Activated CD8-positive, alpha-beta memory T cell treated with anti-CD3 and anti-CD28 coated beads for 24 hours (primary cell): ENCODE data around the gene KDELR3.
"Not testable (repeated sequence)": the region's sequence is repeated elsewhere in the genome, so short reads cannot be mapped to it uniquely, and the experiment has no call there.

Experiments
- DNase-seq: peaks from one replicate; pipeline ENCODE4 v3.0.0-alpha.2; 2020

Gene KDELR3

DNA sequence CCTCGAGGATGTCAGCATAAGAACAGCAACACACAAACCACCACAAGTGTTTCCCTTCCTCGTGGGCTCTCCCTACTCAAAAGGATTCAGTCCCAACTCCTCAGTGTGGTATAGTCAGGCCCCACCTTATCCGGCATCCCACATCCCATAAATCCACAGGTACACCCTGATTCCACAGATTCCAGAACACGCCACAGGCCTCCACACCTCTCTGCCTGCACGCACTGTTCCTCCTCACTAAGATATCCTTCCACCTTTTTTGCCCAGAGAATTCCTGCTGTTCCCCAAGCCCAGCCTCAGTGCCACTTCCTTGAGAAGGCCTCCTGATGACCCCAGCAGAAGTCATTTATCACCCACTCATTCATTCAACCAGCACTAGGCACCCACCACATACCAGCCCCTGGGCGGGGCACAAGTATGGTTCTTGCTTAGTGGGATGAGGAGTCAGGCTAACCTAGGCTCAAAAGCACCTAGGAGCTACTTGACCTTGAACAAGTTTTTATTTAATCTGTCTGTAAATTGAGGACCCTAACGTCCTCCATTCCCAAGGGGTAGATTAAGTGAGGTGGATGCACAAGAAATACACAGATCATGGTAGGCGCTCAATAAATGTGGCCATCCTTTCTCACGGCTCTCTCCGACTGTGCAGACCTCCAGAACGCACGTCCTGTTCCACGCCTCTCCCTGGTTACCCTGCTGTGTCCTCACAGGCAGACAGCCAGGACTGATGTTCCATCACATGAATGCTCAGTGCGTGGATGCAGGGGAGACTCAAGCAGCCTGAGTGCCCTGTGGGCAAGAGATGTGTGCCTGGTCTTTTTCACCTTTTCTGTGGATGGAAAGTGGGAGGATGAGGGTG, 10.8 kb upstream of the KDELR3 start:
- no peak for DNase-seq

DNA sequence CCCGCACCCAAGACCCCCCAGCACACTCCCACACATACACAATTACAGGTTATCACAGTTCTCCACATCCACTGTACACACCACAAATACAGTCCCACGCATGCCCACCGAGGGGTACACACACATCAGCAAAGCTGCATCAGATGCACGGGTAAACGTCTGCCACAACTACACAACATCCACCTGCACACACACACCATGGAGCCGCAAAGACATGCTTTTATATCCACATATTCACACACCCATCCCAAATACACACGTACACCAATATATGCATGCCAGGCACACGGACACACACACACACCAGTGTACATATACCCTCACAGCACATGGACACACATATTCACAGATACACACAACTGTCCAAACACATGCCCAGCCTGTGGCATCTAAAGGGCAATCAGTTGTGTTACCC, 7.5 kb upstream of the KDELR3 start:
- no peak for DNase-seq

DNA sequence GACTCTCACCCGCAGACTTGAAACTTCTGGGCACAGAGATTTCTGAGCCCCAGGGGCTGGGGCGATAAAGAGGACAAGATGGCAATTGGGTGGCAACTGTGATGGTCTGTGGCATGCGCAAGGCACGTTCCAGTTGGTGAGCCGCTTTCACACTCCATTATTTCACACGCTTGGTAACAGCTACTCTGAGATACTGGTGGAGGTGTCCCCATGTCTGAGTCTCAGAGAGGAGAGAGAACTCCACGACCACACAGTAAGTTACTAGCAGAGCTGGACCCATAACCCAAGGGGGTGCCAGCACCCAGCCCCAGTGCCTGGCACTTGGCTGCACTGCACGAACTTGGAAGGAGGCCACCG, 6.9 kb upstream of the KDELR3 start:
- no peak for DNase-seq

DNA sequence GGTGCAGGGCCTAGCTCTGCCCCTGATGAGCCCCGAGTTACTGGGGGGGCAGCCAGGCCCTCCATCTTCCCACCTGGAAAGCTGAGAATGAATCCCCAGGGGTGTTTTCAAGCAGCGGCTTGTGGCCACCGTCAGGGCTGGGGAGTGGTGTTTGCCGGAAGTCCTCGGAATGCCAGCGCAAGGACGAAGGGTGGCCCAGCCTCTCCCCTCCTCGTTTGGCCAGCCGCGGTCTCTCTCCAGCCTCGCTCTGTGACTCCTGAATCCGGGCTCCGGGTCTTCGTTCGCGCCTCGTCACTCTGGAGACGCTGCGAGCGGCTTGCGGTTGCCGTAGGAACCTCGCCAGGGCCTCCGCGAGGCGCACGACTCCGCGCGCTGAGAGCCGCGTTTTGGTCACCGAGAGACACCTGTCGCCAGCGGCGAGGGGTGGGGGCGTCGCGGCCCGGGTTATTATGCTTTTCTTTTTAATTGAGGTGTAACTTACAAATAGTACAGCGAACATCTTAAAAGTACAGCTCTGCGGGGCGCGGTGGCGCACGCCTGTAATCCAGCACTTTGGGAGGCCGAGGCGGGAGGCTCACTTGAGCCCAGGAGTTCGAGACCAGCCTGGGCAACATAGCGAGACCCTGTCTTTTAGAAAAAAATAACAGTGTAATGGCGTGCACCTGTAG, 6.3 kb upstream of the KDELR3 start:
- peak; percentile 78 for DNase-seq

DNA sequence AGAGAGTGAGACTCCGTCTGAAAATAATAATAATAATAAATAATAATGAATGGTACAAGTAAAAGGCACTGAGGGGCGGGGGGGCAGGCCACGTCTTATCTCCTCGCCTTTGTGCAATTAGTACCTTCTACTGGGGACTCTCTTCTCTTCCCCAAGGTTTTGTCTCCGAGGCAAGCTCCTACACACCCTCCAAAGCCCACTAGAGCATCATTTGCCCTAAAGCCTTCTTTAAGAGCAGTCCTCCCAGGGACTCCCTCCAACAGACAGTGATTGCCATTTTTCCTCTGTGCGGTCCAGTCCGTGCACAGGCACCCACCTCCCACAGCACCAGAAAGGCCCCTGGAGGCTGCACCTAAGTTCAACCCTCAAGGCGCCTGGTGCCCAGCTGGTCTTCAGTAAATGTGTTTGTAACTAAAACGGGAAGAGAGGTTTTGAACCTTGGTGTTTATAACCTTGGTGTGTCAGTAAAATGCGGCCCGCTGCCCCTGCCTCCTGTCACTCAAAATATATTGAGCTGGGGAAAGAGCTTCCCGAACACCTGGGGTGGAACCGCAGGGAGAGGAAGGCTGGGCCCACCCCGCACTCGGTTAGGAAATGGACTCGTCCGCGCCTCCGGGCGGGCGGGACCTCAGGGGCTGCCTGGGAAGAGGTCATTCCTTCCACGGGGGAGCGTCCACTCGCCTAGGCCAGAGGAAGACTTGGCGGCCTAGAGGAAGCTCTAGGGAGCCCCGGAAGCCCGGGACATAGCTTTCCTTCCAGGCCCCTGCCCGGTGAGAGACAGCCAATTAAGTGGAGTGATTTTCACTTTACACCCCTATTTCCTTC, 4.7 kb upstream of the KDELR3 start:
- no peak for DNase-seq

DNA sequence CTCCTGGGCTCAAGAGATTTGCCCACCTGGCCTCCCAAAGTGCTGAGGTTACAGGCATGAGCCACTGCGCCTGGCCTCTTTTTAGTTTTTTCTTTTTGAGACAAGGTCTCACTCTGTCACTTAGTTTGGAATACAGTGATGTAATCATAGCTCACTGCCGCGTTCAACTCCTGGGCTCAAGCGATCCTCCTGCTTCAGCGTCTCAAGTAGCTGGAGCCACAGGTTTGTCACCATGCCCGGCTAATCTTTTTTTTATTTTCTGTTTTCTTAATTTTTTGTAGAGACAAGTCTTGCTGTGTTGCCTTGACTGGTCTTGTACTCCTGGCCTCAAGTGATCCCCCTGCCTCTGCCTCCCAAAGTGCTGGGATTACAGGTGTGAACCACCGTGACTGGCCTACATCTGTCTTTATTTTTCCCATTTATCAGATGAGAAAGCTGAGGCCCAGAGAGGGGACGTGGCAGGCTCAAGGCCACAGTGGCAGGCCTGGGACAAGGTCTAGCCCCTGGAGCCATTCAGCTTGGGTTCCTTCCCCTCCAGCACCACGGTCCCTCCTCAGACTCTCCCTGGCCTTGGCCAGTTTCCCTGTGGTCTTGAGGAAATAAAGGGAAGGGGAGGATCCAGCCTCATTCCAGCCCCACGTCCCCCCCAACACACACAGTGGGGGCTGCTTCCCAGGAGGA, 2.8 kb upstream of the KDELR3 start:
- DNase-seq: no peak

DNA sequence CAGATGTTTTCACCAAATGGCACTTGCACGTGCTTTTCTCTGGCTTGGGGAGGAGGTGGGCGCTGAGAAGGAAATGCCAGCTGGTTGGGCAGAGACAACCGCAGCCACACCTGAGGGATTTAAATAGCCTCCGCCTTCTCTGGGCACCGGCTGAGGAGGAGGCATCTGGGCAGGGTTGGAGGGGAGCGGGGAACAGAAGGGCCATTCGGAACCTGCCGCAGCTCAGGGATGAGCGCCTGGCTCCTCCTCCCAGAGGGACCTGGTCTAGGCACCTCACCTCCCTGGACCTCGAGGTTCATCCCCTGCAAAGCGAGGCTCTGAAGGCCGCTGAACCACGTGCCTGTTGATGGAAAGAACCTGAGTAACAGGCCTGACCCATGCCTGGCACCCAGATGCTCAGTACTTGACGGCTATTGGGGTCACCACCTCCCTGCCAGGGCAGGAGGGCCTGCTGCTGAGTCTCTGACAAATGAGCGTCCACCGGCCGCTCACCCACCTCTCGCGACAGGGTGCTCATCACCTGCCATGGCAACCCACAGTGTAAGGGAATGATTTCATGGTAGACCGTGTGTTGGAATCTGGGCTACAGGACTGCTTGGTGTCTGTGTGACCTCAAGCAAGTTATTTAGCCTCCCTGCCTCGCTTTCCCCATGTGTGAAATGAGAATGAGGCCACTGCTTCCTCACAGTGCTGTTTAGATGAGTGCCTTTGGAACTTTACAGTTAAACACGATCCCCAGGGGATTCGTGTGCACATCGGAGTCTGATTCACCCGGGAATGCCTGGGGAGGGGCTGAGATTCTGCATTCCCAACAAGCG, 2.0 kb upstream of the KDELR3 start:
- no peak for DNase-seq

DNA sequence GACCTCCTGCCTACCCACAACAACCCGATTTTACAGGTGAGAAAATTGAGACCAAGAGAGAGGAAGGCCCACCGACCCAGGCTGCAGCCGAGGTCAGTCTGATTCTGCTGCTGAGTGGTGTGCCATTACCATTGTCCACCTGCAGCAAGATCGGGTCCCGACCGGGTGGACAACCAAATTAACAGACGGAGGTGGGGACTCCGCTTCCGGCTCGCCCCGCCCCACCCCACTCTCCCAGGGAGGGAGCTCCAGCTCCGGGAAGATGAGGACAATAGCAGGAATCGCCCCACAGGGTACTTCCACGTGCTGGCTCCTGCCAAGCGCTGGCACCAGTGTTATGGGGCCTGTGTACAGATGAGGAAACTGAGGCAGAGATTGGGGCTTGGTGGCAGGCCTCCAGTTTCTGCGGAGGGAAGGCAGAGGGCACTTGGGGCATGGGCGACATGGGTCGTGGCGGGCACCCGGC, 425 bp upstream of the KDELR3 start:
- no peak for DNase-seq

DNA sequence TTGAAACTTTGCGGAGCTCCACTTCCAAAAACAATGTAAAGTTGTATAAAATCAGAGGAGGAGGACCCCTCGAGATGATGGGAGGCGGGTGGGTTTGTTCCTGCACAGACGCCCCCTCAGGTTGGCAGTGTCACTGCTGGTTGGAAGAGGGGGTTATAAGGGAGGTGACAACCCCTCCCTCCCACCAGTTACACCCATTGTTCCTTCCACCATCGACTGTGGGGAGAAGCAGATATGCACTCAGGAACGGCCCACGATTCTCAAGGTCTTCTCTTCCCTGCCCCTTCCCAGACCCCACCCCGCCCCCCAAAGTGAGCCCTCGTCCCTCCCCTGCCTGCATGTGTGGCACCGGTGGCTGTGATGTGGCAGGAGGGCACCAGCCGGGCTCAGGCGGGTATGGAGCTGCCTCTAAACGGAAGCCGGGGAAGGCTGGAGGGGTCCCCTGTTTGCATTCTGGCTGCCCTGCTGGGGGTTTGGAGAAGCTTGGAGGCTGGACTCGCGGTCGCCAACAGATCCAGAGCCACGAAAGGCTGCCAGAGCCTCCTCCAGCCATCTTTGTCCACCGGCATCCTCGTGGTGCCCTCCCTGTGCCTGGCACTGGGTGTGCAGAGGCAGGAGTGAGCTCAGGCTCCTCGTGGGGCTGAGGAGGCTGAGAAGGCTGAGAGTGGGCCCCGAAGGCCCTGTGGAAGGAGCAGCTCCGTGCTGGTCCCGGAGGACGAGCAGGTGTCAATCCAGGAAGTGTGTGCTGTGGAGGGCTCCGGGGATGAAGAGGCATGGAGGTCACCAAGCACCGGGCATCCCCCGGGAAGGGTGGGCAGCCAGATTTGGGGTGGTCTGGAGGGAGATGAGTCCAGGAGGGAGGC, 778 bp downstream of the KDELR3 start:
- no peak for DNase-seq

DNA sequence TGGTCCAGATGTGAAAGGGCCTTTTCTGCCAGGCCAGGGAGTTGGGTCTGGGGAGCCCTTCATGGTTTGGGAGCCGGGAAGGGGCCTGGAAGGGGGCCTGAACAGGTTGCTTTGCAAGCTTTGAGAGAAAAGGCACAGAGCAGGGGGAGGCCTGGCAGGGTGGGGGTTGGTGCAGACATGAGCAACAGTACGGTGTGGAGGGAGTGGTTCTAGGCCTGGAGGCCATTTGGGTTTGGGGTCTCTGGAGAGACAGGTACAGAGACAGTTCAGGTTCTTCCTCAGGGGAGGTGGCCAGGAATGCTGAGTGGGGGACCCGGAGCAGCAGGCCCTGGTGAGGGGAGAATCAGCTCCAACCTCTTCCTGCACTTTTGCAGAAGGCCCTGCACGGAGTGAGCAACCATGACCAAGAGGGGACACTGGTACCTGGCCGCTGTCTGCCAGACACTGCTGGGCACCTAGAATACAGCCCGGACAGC, 1.4 kb downstream of the KDELR3 start:
- DNase-seq: no peak

DNA sequence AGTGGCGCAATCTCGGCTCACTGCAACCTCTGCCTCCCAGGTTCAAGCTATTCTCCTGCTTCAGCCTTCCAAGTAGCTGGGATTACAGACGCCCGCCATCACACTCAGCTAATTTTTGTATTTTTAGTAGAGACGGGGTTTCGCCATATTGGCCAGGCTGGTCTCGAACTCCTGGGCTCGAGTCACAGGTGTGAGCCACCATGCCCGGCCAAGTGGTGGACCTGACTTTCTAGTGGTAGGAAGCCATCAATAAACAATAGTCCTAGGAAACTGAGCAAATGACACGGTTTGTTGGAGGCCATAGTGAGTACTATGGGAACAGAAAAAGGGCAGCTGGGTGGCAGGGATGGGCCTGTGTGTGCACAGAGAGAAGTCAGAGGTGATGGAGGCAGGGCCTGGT, 2.3 kb downstream of the KDELR3 start:
- DNase-seq: not testable (repeated sequence)

DNA sequence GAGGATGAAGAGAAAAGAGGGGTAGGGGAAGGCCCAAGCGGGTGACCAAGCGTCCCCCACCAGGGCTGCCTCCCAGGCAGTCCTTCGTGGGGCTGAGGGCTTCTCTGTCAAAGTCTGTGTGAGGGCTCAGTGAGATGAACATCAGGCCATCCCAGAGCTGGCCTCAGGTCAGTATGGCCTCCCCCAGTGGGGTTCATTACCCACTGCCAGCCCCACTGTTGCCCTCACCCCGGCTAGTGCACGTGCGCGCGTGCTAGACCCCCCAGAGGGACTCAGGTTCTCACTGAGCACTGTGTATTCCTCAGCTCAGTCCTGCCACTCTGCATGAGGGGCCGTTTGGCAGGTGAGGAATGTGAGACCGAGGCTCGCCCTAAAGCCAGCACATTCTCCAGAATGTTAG, 3.3 kb downstream of the KDELR3 start:
- DNase-seq: no peak

DNA sequence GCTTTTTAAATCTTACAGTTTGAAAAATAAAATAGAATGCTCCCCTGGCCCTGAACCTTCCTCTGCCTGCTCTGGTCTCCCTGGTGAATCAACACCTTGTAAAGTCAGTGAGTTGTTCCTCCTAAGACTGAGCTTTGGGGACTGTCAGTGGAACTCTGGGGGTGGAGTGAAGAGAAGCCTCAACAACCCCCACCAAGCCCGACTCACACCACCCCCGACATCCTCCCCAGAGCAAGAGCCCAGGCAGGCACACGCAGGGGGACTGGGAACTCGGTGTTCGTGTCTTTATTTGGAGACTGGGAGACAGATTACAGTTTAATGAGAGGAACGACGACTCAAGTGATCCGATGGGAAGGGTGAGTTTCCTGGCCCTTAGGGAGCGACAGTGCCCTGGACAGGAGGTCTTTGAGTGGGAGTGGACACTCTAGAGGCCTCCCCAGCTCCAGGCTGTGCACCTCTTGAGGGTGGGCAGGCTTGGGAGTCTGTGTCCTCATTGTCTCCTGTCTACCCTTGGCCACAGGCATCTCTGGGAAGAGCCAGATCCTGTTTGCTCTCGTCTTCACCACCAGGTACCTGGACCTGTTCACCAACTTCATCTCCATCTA, 6.2 kb downstream of the KDELR3 start:
- no peak for DNase-seq

DNA sequence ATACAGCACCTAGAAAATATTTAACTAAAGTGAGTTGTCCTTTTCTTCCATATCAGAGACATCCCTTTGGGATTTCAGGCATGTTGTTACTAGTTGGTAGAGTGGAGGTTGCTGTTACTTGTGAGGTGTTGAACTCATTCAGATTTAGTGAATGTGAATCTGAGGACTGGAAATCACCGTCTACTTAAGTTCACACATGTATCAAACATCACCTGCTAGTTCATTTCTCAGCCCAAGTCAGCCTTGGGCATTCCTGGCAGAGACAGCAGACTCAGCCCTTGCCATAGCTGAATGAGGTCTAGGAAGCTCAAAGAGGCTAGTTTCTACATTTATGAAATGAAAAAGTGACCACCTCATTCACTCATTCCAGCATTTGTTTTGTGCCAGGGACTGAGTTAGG, 9.7 kb downstream of the KDELR3 start:
- no peak for DNase-seq

DNA sequence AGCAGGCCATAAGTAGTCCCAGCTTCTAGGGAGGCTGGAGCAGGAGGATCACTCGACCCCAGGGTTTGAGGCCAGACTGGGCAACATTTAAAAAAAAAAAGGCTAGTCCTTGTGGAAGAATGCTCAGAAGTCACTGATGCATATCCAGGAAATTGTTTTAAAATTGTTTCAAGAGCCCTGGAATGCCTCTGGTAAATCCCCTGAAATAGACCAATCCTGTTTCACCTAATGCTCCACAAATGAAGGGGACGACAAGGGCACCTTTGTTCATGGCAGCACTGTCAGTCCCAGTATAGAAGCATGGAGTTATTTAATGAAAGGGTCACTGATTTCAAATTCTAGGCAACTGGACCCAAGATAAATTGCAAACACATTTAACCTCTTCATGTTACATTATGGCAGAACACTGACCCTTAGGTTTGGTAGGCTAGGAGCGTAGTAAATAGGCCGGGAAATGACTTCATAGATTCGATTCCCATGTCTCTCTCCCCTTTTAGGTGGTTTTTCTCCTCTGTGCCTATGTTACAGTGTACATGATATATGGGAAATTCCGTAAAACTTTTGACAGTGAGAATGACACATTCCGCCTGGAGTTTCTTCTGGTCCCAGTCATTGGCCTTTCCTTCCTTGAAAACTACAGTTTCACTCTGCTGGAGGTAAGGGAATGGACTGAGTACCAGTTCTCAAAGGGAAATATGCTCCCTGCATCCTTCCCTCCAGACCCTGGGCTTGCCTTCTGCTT, 11.4 kb downstream of the KDELR3 start:
- DNase-seq: no peak

DNA sequence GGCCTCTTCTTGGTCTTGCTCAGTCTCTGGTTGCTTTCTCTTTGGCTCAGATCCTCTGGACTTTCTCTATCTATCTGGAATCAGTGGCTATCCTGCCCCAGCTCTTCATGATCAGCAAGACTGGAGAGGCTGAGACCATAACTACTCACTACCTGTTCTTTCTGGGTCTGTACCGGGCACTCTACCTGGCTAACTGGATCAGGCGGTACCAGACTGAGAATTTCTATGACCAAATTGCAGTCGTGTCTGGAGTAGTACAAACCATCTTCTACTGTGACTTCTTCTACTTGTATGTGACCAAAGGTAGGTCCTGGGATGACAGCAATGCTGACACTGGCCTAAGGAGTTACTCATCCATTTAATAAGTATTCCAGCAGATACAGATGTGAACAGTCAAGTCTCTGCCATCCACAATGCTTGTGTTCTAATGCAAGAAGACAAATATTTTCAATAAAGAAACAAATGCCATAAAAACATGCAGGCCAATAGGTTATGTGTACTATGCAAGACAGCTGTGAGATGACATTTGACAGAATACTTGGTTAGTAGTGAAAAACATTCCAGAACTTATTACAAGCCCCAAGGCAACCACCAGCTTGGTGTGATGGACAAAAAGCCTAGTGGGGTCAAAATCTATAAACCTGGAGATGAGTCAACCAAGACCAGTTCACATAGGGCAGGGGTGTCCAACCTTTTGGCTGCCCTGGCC, 13.4 kb downstream of the KDELR3 start:
- DNase-seq: peak; percentile 52

DNA sequence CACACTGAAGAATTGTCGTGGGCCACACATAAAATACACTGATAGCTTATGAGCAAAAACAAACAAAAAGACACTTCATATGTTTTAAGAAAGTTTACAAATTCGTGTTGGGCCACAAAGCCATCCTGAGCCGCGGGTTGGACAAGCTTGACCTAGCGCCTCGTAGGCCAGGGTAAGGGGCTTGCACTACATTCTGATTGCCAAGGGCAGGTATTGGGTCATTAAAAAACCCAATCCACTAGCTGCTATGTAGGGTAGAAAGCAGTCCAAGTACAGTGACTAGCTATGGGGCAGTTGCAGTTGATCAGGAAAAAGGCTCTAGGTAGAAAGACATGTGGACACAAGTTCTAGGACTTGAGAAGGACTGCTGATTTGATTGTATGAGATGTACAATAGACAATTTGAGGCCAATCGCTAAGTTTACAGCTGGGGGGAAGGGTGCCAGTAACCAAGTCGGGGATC, 14.0 kb downstream of the KDELR3 start:
- peak; percentile 56 for DNase-seq

DNA sequence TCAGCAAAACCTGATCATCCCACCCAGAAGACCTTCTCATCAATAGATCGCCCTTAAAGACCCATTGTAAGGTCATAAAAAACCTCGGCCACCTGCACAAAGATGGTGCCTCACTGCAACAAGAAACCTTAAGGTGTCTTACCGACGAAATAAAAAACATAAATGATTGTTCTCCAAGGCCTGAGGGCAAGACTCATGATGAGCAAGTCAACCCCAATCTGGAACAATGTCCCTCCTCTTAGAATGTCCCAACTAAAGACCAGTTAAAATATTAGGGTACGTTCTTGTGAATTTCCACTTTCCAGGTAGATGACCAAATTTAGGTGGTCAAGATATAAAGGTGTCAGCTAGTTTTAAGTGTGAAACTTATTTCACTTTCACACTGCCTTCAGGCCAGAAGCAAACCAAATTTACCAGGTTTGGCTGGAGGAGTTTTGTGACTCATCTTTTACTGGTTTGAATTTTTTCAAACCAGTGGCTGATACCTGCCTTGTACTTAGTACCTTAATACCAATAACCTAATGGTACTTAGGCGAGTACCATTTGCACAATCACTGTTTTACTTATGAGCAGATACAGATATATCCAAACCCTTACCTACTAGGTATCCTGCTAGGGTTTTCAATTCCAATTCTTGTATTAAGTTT, 14.9 kb downstream of the KDELR3 start:
- DNase-seq: peak; percentile 28
